ENCODE results near the gene LRIF1.
"Not testable (repeated sequence)": the region's sequence is repeated elsewhere in the genome, so short reads cannot be mapped to it uniquely, and the experiment has no call there.

The LRIF1 gene, protein sequence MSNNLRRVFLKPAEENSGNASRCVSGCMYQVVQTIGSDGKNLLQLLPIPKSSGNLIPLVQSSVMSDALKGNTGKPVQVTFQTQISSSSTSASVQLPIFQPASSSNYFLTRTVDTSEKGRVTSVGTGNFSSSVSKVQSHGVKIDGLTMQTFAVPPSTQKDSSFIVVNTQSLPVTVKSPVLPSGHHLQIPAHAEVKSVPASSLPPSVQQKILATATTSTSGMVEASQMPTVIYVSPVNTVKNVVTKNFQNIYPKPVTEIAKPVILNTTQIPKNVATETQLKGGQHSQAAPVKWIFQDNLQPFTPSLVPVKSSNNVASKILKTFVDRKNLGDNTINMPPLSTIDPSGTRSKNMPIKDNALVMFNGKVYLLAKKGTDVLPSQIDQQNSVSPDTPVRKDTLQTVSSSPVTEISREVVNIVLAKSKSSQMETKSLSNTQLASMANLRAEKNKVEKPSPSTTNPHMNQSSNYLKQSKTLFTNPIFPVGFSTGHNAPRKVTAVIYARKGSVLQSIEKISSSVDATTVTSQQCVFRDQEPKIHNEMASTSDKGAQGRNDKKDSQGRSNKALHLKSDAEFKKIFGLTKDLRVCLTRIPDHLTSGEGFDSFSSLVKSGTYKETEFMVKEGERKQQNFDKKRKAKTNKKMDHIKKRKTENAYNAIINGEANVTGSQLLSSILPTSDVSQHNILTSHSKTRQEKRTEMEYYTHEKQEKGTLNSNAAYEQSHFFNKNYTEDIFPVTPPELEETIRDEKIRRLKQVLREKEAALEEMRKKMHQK

DNA sequence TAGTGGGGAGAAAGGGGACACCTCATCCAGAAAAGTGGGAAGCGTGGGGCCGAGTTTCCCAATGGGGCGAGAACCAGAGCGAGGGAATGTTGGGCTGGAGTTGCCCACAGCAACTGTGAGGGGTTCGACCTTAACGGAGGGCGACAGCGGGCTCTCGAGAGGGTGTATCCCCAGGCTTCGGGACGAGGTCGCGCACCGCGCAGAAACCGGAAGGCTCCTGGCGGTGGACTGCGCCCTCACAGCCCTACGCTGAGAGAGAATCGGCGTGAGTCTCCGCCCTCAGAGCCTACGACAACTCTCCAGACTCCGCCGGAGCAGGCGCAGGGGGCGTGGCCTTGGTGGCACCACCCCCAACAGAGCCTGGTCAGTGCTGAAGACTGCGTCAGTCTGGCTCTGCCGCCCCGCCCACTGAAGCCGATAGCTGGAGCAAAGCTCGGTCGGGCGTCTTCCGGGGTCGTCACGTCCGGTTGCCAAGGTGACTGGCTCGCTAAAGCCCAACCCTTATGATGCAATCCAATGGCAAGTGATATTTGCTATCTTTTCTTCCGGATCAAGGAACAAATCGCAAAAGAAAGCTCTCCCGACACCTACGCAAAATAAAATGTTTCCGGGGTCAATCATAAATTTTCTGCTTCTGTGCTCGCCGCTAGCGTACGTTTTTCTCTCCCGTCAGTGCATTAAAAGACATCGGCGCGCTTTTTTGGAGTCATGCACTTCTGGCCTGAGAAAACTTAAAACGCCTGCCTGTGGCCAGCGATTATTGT lies at the start of gene LRIF1:
LRIF1 (minus strand) TSS at position 232 of the 764 bp plus-strand sequence. CDS start 234 bp downstream, outside the sequence.
- DNase-seq (ENCODE audit: low read depth in 1 of 2, low spot score in 1 of 2) = peak; percentile 81 to 99
- TF ChIP-seq JUND (IDR thresholded peaks at IDR 0.05; ENCODE audit: low read depth) = no peak
- in situ Hi-C loops (cut with HindIII; ENCODE audit: low pct_unique_long_range_greater_than_20kb, low sequenced_read_pairs) = no loop called here

DNA sequence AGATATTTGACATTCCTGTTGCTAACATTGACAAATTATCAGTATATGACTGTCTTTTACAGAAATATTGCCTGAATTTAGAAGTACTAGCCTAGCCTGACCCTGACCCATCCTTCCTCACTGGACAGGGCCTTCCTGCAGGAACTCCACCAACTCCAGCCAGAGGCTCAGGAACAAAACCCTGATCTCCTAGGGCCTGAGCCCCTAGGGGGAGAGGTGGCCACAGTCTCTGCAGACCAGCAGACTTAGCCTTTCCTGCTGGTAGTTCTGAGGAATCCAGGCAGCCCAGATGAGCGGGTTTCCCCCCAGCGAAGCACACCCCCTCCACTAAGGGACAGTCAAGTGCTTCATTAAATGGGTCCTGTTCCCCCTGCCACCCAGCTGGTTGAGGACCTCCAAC lies 44.3 kb upstream of the LRIF1 start:
- DNase-seq (ENCODE audit: low read depth in 1 of 2, low spot score in 1 of 2) = no peak
- in situ Hi-C loops (cut with HindIII; ENCODE audit: low pct_unique_long_range_greater_than_20kb, low sequenced_read_pairs) = no loop called here
- TF ChIP-seq JUND (IDR thresholded peaks at IDR 0.05; ENCODE audit: low read depth) = no peak

DNA sequence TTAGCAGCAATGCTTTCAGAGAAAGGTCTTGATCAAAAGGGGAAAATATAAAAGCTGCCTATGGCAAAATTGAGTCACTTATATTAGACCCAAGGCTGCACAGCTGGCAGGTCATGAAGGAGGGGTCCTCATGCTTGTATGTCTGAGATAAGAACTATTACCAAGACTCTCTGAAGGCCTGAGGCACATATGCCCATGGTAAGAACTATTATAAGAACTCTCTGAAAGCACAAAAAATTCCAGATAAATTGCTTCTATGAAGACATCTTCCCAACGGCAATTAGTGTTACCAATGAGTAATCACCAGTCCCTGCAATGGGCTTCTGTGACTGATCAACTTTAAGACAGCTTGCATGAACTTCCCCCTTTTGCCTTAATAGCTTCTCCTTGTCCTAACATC lies 42.8 kb upstream of the LRIF1 start:
- DNase-seq (ENCODE audit: low read depth in 1 of 2, low spot score in 1 of 2) = no peak
- no peak for TF ChIP-seq JUND (IDR thresholded peaks at IDR 0.05; ENCODE audit: low read depth)
- in situ Hi-C loops (cut with HindIII; ENCODE audit: low pct_unique_long_range_greater_than_20kb, low sequenced_read_pairs) = no loop called here

DNA sequence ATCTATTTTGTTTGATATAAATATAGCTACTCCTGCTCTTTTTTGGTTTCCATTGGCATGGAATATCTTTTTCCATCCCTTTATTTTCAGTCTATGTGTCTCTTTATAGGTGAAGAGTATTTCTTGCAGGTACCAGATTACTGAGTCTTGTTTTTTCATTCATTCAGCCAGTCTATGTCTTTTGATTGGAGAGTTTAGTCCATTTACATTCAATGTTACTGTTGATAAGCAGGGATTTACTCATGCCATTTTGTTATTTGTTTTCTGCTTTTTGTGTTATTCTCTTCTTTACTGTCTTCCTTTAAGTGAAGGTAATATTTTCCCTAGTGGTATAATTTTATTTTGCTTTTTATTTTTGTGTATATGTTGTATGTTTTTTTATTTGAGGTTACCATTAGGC lies 35.9 kb upstream of the LRIF1 start:
- in situ Hi-C loops (cut with HindIII; ENCODE audit: low pct_unique_long_range_greater_than_20kb, low sequenced_read_pairs); DNase-seq (ENCODE audit: low read depth in 1 of 2, low spot score in 1 of 2): not testable (repeated sequence)

DNA sequence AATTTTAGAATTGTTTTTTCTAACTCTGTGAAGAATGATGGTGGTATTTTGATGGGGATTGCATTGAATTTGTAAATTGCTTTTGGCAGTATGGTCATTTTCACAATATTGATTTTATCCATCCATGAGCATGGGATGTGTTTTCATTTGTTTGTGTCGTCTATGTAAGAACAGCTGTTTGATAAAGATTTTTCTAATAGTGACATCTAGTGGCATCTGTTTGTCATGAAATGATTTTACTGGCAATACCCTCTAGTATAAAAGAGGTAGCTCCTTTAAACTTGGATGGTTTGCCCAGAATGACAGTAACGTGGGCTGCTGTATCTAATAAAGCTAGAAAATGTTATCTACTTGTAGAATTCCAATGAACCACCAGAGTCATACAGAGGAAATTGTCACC lies 28.6 kb upstream of the LRIF1 start:
- in situ Hi-C loops (cut with HindIII; ENCODE audit: low pct_unique_long_range_greater_than_20kb, low sequenced_read_pairs) = not testable (repeated sequence)
- peak in 1 of 2 experiments; percentile 41 for DNase-seq (ENCODE audit: low read depth in 1 of 2, low spot score in 1 of 2)

DNA sequence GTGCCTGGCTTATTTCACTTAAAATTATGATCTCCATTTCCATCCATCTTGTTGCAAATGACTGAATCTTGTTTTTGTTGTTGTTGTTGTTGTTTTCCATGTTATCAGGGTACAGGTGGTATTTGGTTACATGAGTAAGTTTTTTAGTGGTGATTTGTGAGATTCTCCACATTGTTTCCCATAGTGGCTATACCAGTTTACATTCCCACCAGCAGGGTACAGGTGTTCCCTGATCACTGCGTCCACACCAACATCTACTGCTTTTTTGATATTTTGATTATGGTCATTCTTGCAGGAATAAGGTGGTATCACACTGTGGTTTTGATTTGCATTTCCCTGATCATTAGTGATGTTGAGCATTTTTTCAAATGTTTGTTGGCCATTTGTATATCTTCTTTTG lies 27.6 kb upstream of the LRIF1 start:
- in situ Hi-C loops (cut with HindIII; ENCODE audit: low pct_unique_long_range_greater_than_20kb, low sequenced_read_pairs) = not testable (repeated sequence)
- peak in 1 of 2 experiments; percentile 28 for DNase-seq (ENCODE audit: low read depth in 1 of 2, low spot score in 1 of 2)

DNA sequence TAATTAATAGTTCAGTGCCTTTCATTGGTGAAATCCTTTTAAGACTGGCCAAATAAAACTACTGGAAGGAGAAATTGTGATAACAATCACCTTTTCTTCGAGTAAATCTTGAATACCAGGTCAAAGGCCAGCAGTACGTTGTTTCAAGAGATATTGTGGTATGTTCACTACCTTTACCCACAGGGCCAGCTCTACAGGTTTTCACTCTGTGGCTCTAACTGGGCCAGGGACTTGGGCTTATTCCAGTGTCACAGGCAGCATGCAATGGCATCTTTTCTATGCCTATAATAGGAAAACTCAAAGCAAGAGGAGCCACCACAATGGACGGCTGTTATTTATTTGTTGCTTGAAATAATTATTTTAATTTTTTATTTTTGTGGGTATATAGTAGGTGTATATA lies 26.8 kb upstream of the LRIF1 start:
- no peak for DNase-seq (ENCODE audit: low read depth in 1 of 2, low spot score in 1 of 2)
- in situ Hi-C loops (cut with HindIII; ENCODE audit: low pct_unique_long_range_greater_than_20kb, low sequenced_read_pairs) = no loop called here
- no peak for TF ChIP-seq JUND (IDR thresholded peaks at IDR 0.05; ENCODE audit: low read depth)

DNA sequence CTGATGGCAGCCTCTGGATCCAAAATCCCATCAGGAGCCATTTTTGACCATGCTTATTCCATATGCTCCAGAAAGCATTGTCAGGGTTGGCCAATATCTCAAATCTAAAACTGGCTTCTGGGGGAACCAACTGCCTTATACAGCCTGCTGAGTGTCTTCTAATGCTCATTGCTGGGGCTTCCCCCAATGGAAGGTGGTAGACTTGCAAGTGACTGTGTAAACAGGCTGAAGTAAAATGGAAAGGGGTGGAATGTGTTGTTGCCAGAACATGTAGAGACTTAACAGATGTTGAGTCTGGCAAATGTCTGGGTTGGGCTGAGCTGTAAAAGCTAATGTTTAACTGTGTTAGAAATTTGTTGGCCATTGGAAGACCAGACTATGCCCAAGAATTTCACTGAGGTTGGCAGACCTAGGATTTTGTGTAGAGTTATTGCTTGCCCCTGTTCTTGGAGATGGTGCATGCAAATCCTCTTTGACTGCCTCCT lies 22.7 kb upstream of the LRIF1 start:
- no peak for DNase-seq (ENCODE audit: low read depth in 1 of 2, low spot score in 1 of 2)
- TF ChIP-seq JUND (IDR thresholded peaks at IDR 0.05; ENCODE audit: low read depth) = no peak
- in situ Hi-C loops (cut with HindIII; ENCODE audit: low pct_unique_long_range_greater_than_20kb, low sequenced_read_pairs) = no loop called here

DNA sequence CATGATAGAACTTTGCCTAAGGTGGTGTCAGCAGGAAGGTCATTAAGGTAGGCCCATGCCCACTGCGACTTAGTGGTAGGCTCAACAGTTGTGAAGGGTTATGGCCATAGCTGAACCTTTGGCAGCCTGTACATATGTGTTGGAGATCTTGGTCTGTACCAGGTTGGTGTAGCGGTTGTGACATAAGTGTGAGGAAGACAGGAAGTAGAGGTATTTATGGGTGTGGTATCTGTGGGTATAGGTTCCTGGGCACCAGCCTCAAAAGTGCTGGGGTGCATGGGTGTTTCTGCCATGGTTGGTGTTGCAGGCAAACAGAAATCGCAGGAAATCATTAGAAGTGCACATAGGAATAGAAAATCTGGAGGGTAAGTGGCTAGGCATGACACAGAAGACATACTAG lies 18.6 kb upstream of the LRIF1 start:
- no peak for TF ChIP-seq JUND (IDR thresholded peaks at IDR 0.05; ENCODE audit: low read depth)
- in situ Hi-C loops (cut with HindIII; ENCODE audit: low pct_unique_long_range_greater_than_20kb, low sequenced_read_pairs) = no loop called here
- no peak for DNase-seq (ENCODE audit: low read depth in 1 of 2, low spot score in 1 of 2)

DNA sequence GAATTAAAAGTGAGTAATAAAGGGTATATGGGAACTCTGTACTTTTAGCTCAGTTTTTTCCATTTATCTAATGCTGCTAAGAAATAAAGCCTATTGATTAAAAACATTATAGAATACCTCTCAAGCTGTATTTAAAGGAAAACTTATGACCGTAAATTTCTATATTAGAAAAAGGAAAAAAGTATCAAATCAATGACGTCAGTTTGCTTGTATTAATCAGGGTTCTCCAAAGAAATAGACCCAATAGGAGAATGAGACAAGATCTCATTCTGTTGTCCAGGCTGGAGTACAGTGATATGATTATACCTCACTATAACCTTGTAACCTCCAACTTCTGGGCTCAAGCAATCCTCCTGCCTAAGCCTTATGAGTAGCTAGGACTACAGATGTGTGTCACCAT lies 15.4 kb upstream of the LRIF1 start:
- in situ Hi-C loops (cut with HindIII; ENCODE audit: low pct_unique_long_range_greater_than_20kb, low sequenced_read_pairs) = no loop called here
- DNase-seq (ENCODE audit: low read depth in 1 of 2, low spot score in 1 of 2) = no peak
- TF ChIP-seq JUND (IDR thresholded peaks at IDR 0.05; ENCODE audit: low read depth) = no peak

DNA sequence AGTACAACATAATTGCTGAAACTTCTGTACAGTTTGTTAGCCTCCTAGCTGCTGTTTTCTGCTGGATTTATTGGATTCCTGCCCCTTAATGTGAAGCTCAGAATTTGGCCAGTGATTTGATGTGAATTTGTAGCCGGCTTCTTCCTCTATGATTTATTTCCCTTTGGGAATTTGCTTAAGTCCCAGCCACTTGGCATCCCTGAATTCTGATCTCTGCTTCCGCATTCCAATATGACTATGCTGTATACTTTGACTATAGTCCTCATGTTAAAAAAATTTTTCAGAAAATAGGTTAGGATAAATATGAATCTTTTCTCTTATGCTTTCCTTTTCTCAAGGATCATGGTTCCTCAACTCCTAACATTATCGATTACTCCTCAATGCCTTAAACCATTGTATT lies 12.4 kb upstream of the LRIF1 start:
- peak in 1 of 2 experiments; percentile 42 for DNase-seq (ENCODE audit: low read depth in 1 of 2, low spot score in 1 of 2)
- TF ChIP-seq JUND (IDR thresholded peaks at IDR 0.05; ENCODE audit: low read depth) = no peak
- in situ Hi-C loops (cut with HindIII; ENCODE audit: low pct_unique_long_range_greater_than_20kb, low sequenced_read_pairs) = no loop called here

DNA sequence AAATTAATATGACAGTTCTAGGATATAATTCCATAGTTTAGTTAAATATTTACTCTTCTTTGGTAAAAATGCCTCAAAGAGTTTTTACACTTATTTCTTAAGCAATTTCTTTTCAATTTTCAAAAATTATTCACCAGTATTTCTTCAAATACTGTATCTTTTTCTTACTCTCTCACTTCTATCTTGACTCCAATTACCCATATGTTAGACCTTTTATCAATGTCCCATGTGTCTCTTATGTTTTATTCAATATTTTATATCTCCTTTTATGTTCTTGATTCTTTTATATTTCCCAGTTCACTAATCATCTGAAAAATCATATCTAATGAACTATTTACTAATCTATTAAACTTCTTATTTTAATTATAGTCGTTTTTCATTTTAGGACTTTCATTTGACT lies 11.5 kb upstream of the LRIF1 start:
- no peak for DNase-seq (ENCODE audit: low read depth in 1 of 2, low spot score in 1 of 2)
- in situ Hi-C loops (cut with HindIII; ENCODE audit: low pct_unique_long_range_greater_than_20kb, low sequenced_read_pairs) = no loop called here
- TF ChIP-seq JUND (IDR thresholded peaks at IDR 0.05; ENCODE audit: low read depth) = no peak

DNA sequence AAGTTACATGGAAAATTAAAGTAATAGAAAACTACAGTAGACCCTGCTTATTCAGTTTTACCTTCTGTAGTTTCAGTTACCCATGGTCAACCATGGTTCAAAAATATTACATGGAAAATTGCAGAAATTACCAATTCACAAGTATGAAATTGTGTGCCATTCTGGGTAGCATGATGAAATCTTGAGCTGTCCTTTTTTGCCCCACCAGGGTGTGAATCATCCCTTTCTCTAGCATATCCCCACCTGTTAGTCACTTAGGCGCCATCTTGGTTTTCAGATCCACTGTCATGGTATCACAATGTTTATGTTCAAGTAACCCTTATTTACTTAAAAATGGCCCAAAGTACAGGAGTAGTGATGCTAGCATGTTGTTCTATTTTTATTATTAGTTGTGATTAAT lies 3.5 kb upstream of the LRIF1 start:
- in situ Hi-C loops (cut with HindIII; ENCODE audit: low pct_unique_long_range_greater_than_20kb, low sequenced_read_pairs) = no loop called here
- no peak for DNase-seq (ENCODE audit: low read depth in 1 of 2, low spot score in 1 of 2)
- TF ChIP-seq JUND (IDR thresholded peaks at IDR 0.05; ENCODE audit: low read depth) = no peak

Data from T47D (cell line).